ENCODE measurements around the gene SLC2A2. TPM values are rescaled to one million over a fixed set of nuclear protein-coding genes. Genes with fewer than 3 reads are reported as not detected.

SLC2A2 gene
- total and polyA plus RNA-seq, 2 donors (not counting 1 experiment from before 2014, with no cell fraction given) = not detected

DNA sequence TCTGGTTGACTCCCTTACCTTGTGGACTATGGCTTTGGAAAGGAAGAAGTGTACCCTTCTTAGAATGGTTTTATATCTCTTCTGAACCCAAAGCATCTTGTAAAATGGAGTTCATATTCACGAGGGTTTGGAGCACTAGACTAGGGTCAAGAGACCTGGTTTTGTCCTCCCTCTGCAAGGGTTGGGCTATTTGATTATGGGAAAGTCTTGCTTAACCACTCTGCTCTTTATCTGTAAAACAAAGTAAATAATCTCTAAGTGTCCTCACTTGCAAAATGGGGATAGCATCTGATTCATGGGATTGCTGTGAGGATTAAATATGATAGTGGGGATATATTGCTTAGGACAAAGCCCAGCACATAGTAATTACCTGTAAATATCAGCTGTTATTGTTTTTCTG is 17.9 kb upstream of the SLC2A2 start:
- no peak for DNase-seq (ENCODE audit: low read depth in 2 of 2)
- Histone ChIP-seq H4K20me1 (ENCODE audit: control insufficient read depth, extremely low read depth, insufficient read depth, low read length) (no peaks in the 10 kb centered on the region), H3K27ac (ENCODE audit: insufficient read depth, low read length) (no peak overlapping the region), H3K9me3 (ENCODE audit: control insufficient read depth, insufficient read depth, low read depth, low read length) (no peaks in the 10 kb centered on the region), H3K4me2 (ENCODE audit: extremely low read depth, insufficient read depth, low read length) (no peak overlapping the region), H3K4me1 (ENCODE audit: control insufficient read depth, extremely low read depth, insufficient read depth, low read length) (no peaks in the 10 kb centered on the region), H3K4me3 (replicated peaks in 1 of 4; ENCODE audit: control extremely low read depth in 1 of 4, insufficient read depth in 1 of 4, low read depth in 3 of 4, low read length in 4 of 4) (no peak overlapping the region), H3K27me3 (ENCODE audit: control insufficient read depth, insufficient read depth, low read length) (no peaks in the 10 kb centered on the region), H3K9ac (ENCODE audit: insufficient read depth, low read length) (no peak overlapping the region), H3K36me3 (ENCODE audit: control insufficient read depth, insufficient read depth, low read length) (no peaks in the 10 kb centered on the region), H2AFZ (ENCODE audit: low read length) (no peak overlapping the region), H3K79me2 (ENCODE audit: control insufficient read depth, insufficient read depth, low read length) (no peaks in the 10 kb centered on the region)
- no peak for TF ChIP-seq CTCF (conservative IDR thresholded peaks at IDR 0.05 in 1 of 2, IDR thresholded peaks at IDR 0.05 in 1 of 2; ENCODE audit: low read depth in 1 of 2, low read length in 2 of 2)
- no peak for TF ChIP-seq EZH2 (IDR thresholded peaks at IDR 0.05; ENCODE audit: low read length, missing control alignments)

- H3K4me2 ChIP-seq (ENCODE audit: extremely low read depth, insufficient read depth, low read length) = no peak overlapping the region
- H3K27me3 ChIP-seq (ENCODE audit: control insufficient read depth, insufficient read depth, low read length) = no peaks in the 10 kb centered on the region
- H3K4me3 ChIP-seq (replicated peaks in 1 of 4; ENCODE audit: control extremely low read depth in 1 of 4, insufficient read depth in 1 of 4, low read depth in 3 of 4, low read length in 4 of 4) = no peak overlapping the region
- H3K79me2 ChIP-seq (ENCODE audit: control insufficient read depth, insufficient read depth, low read length) = no peaks in the 10 kb centered on the region
- H2AFZ ChIP-seq (ENCODE audit: low read length) = no peak overlapping the region
- DNase-seq (ENCODE audit: low read depth in 2 of 2) = no peak
- no peaks in the 10 kb centered on the region for H4K20me1 ChIP-seq (ENCODE audit: control insufficient read depth, extremely low read depth, insufficient read depth, low read length)
- no peak overlapping the region for H3K9ac ChIP-seq (ENCODE audit: insufficient read depth, low read length)
- H3K9me3 ChIP-seq (ENCODE audit: control insufficient read depth, insufficient read depth, low read depth, low read length) = no peaks in the 10 kb centered on the region
- no peak for TF ChIP-seq EZH2 (IDR thresholded peaks at IDR 0.05; ENCODE audit: low read length, missing control alignments)
- TF ChIP-seq CTCF (conservative IDR thresholded peaks at IDR 0.05 in 1 of 2, IDR thresholded peaks at IDR 0.05 in 1 of 2; ENCODE audit: low read depth in 1 of 2, low read length in 2 of 2) = no peak
- no peaks in the 10 kb centered on the region for H3K36me3 ChIP-seq (ENCODE audit: control insufficient read depth, insufficient read depth, low read length)
- no peak overlapping the region for H3K27ac ChIP-seq (ENCODE audit: insufficient read depth, low read length)
- H3K4me1 ChIP-seq (ENCODE audit: control insufficient read depth, extremely low read depth, insufficient read depth, low read length) = no peaks in the 10 kb centered on the region
These were observed 13.2 kb upstream of the SLC2A2 start for GRCh38 chr3:171039674-171040073.

GRCh38 chr3:171038342-171038741 is 11.8 kb upstream of the SLC2A2 start:
- Histone ChIP-seq H3K79me2 (ENCODE audit: control insufficient read depth, insufficient read depth, low read length) (no peaks in the 10 kb centered on the region), H4K20me1 (ENCODE audit: control insufficient read depth, extremely low read depth, insufficient read depth, low read length) (no peaks in the 10 kb centered on the region), H3K4me3 (replicated peaks in 1 of 4; ENCODE audit: control extremely low read depth in 1 of 4, insufficient read depth in 1 of 4, low read depth in 3 of 4, low read length in 4 of 4) (no peak overlapping the region), H2AFZ (ENCODE audit: low read length) (no peak overlapping the region), H3K4me2 (ENCODE audit: extremely low read depth, insufficient read depth, low read length) (no peak overlapping the region), H3K27me3 (ENCODE audit: control insufficient read depth, insufficient read depth, low read length) (no peaks in the 10 kb centered on the region), H3K9me3 (ENCODE audit: control insufficient read depth, insufficient read depth, low read depth, low read length) (no peaks in the 10 kb centered on the region), H3K4me1 (ENCODE audit: control insufficient read depth, extremely low read depth, insufficient read depth, low read length) (no peaks in the 10 kb centered on the region), H3K9ac (ENCODE audit: insufficient read depth, low read length) (no peak overlapping the region), H3K27ac (ENCODE audit: insufficient read depth, low read length) (no peak overlapping the region), H3K36me3 (ENCODE audit: control insufficient read depth, insufficient read depth, low read length) (no peaks in the 10 kb centered on the region)
- TF ChIP-seq EZH2 (IDR thresholded peaks at IDR 0.05; ENCODE audit: low read length, missing control alignments) (no peak), CTCF (conservative IDR thresholded peaks at IDR 0.05 in 1 of 2, IDR thresholded peaks at IDR 0.05 in 1 of 2; ENCODE audit: low read depth in 1 of 2, low read length in 2 of 2) (no peak)
- DNase-seq (ENCODE audit: low read depth in 2 of 2) = no peak
